Liver (tissue), 3 donors: ENCODE measurements around the gene ITPKB.

Experiments used
- RAD21 ChIP-seq, 2 donors: IDR thresholded peaks; 2 replicates each; pipeline ENCODE4 v1.6.1; 2016; ENCODE audit warnings: antibody characterized with exemption in 2 of 2, mild to moderate bottlenecking in 2 of 2
- RXRA ChIP-seq, 2 donors: IDR thresholded peaks; 2 replicates each; pipeline ENCODE4 v1.6.1; 2017 to 2018; ENCODE audit warnings: antibody characterized with exemption in 2 of 2, mild to moderate bottlenecking in 1 of 2
- YY1 ChIP-seq: IDR thresholded peaks from 2 replicates; pipeline ENCODE4 v1.6.1; 2016; ENCODE audit warnings: antibody characterized with exemption, mild to moderate bottlenecking
- TF ChIP-seq, protein P1 (sequence below): fragments of 150-350 bp; IDR thresholded peaks from 2 replicates; pipeline ENCODE4 v1.5.1; 2017; ENCODE audit warnings: improper control_type of control experiment, low read depth, low read length; ENCODE audit not compliant: missing input control
- TF ChIP-seq, protein P2 (sequence below): IDR thresholded peaks from 2 replicates; pipeline ENCODE4 v1.6.1; 2016; ENCODE audit warnings: antibody characterized with exemption
- donor health status: healthy.
- donor health status: healthy.

DNA sequence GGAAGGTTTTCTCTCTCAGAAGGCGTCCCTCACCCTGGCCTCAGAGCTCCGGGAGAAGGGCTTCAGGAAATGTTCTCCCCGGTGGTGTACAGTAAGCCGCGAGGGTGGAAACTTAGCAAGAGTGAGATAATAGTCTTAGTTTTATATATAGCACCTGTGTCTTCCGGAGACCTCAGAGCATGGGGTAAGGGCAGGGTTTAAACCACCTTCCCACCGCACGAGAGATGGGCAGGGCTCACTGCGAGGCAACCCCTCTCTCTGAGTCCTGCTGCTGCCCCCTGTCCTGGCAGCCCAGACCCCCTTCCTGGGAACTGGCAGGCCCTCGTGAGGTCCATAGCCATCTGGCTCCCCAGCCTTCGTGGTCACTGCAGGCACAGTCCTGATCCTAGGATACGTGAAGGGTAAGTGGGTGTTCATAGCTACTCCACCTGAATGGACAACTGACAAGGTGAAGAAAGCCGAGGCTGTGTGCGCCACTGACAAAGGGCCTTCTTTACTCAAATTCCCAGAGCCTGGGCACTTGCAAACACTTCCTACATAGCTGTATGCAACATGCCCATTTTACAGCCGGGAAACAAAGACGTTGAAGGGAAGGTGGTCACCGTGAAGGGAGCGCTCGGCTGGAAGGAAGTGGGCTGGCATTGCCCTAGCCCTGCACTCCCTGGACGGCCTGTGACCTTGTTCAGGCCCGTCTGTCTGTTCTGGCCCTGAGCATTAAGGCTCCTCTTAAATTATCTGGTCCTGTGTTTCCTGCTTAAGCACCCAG lies 26.9 kb downstream of the ITPKB start:
- TF ChIP-seq RXRA (IDR thresholded peaks at IDR 0.05) = no peak
- TF ChIP-seq, protein P1, sequence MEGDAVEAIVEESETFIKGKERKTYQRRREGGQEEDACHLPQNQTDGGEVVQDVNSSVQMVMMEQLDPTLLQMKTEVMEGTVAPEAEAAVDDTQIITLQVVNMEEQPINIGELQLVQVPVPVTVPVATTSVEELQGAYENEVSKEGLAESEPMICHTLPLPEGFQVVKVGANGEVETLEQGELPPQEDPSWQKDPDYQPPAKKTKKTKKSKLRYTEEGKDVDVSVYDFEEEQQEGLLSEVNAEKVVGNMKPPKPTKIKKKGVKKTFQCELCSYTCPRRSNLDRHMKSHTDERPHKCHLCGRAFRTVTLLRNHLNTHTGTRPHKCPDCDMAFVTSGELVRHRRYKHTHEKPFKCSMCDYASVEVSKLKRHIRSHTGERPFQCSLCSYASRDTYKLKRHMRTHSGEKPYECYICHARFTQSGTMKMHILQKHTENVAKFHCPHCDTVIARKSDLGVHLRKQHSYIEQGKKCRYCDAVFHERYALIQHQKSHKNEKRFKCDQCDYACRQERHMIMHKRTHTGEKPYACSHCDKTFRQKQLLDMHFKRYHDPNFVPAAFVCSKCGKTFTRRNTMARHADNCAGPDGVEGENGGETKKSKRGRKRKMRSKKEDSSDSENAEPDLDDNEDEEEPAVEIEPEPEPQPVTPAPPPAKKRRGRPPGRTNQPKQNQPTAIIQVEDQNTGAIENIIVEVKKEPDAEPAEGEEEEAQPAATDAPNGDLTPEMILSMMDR = no peak
- TF ChIP-seq, protein P2, sequence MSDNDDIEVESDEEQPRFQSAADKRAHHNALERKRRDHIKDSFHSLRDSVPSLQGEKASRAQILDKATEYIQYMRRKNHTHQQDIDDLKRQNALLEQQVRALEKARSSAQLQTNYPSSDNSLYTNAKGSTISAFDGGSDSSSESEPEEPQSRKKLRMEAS = no peak
- no peak for TF ChIP-seq RAD21 (IDR thresholded peaks at IDR 0.05)
- TF ChIP-seq YY1 = no peak
